ENCODE data around the gene PIGK.

PIGK gene

DNA sequence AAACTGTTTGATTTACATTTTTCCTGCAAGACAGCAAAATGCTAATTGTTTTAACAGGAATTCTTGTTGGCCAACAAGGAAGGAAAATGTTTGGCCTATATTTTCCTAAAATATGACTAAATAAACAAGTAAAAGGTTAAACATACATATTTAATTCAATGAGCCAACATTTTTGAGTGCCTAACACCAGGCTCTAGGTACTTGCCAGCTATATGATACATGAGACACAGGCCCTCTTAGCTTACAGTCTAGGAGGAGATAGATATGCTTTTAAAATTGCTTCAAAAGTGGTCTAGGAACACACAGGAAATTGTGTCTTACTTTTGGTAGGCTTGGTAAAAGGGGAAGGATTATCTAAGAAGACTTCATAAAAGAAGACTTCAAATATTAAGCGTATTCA, 50.9 kb downstream of the PIGK start:
- TF ChIP-seq TEAD4 (IDR thresholded peaks at IDR 0.05) (no peak), CEBPB (IDR thresholded peaks at IDR 0.05) (no peak), FOXM1 (IDR thresholded peaks at IDR 0.05; ENCODE audit: borderline replicate concordance, low read depth) (no peak), TCF12 (IDR thresholded peaks at IDR 0.05; ENCODE audit: low read depth) (no peak), YY1 (IDR thresholded peaks at IDR 0.05; ENCODE audit: low read depth) (no peak), NFIC (IDR thresholded peaks at IDR 0.05) (no peak)
- TF ChIP-seq, protein P1, sequence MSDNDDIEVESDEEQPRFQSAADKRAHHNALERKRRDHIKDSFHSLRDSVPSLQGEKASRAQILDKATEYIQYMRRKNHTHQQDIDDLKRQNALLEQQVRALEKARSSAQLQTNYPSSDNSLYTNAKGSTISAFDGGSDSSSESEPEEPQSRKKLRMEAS (IDR thresholded peaks at IDR 0.05) = no peak

DNA sequence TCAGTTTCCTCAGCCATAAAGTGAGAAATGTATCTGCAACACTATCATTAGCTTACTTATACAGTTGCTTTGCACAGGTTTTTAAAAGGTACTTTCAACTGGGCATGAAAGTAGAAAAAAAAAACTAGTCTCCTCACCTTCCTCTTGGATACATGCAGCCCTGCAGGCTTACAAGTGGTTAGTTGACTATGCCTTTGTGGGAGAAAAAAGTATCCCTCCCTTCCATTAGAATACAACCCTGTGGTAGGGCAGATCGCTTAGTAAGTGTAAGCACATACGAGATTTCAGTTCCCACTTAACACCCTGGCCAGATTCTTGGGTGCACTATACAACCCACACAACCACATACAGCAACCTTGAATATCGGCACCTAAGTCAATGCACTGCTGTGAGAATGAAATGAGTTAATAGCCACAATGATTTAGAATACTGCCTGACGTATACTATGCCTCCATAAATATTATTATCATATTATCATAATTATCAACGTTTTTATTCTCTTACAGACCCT, 54.7 kb downstream of the PIGK start:
- TF ChIP-seq RAD21 (IDR thresholded peaks at IDR 0.05; ENCODE audit: low read depth) (no peak), YY1 (IDR thresholded peaks at IDR 0.05; ENCODE audit: low read depth) (no peak), TCF12 (IDR thresholded peaks at IDR 0.05; ENCODE audit: low read depth) (no peak), TAF1 (IDR thresholded peaks at IDR 0.05; ENCODE audit: low read depth) (no peak), EGR1 (IDR thresholded peaks at IDR 0.05) (no peak), TEAD4 (IDR thresholded peaks at IDR 0.05) (no peak), ZBTB7A (IDR thresholded peaks at IDR 0.05; ENCODE audit: low read depth) (no peak), CREB1 (IDR thresholded peaks at IDR 0.05; ENCODE audit: low read depth) (no peak), CEBPB (IDR thresholded peaks at IDR 0.05) (no peak), NFIC (IDR thresholded peaks at IDR 0.05) (no peak), EP300 (IDR thresholded peaks at IDR 0.05; ENCODE audit: borderline replicate concordance) (no peak), FOXM1 (IDR thresholded peaks at IDR 0.05; ENCODE audit: borderline replicate concordance, low read depth) (no peak)
- TF ChIP-seq, protein P1 (IDR thresholded peaks at IDR 0.05) = no peak
- TF ChIP-seq, protein P2, sequence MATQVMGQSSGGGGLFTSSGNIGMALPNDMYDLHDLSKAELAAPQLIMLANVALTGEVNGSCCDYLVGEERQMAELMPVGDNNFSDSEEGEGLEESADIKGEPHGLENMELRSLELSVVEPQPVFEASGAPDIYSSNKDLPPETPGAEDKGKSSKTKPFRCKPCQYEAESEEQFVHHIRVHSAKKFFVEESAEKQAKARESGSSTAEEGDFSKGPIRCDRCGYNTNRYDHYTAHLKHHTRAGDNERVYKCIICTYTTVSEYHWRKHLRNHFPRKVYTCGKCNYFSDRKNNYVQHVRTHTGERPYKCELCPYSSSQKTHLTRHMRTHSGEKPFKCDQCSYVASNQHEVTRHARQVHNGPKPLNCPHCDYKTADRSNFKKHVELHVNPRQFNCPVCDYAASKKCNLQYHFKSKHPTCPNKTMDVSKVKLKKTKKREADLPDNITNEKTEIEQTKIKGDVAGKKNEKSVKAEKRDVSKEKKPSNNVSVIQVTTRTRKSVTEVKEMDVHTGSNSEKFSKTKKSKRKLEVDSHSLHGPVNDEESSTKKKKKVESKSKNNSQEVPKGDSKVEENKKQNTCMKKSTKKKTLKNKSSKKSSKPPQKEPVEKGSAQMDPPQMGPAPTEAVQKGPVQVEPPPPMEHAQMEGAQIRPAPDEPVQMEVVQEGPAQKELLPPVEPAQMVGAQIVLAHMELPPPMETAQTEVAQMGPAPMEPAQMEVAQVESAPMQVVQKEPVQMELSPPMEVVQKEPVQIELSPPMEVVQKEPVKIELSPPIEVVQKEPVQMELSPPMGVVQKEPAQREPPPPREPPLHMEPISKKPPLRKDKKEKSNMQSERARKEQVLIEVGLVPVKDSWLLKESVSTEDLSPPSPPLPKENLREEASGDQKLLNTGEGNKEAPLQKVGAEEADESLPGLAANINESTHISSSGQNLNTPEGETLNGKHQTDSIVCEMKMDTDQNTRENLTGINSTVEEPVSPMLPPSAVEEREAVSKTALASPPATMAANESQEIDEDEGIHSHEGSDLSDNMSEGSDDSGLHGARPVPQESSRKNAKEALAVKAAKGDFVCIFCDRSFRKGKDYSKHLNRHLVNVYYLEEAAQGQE (IDR thresholded peaks at IDR 0.05; ENCODE audit: low read depth) = no peak
- TF ChIP-seq, protein P3, sequence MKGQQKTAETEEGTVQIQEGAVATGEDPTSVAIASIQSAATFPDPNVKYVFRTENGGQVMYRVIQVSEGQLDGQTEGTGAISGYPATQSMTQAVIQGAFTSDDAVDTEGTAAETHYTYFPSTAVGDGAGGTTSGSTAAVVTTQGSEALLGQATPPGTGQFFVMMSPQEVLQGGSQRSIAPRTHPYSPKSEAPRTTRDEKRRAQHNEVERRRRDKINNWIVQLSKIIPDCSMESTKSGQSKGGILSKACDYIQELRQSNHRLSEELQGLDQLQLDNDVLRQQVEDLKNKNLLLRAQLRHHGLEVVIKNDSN (IDR thresholded peaks at IDR 0.05) = no peak

DNA sequence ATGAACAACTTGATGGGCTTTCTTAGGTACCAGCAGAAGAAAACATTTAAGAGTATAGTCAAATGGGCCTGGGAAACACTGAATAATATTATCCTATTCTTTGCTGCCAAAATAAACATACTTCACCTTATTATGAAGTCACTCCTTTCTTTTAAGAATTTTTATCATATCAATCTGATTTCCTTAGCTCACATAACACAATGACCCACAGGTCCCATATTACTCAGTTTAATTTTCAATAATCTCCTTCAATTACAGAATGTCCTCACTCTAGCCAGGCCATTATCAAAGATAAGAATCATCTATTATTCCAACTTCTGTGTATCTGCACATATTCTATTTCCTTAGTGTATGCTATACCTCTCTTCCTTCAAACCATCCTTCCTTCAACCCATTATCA, 63.0 kb downstream of the PIGK start:
- TF ChIP-seq, protein P1 (IDR thresholded peaks at IDR 0.05) = no peak
- no peak for TF ChIP-seq YY1 (IDR thresholded peaks at IDR 0.05; ENCODE audit: low read depth)
- TF ChIP-seq TCF12 (IDR thresholded peaks at IDR 0.05; ENCODE audit: low read depth) = no peak
- no peak for TF ChIP-seq FOXM1 (IDR thresholded peaks at IDR 0.05; ENCODE audit: borderline replicate concordance, low read depth)
- TF ChIP-seq, protein P2 (IDR thresholded peaks at IDR 0.05; ENCODE audit: low read depth) = no peak
- TF ChIP-seq RAD21 (IDR thresholded peaks at IDR 0.05; ENCODE audit: low read depth) = no peak
- no peak for TF ChIP-seq EGR1 (IDR thresholded peaks at IDR 0.05)
- TF ChIP-seq TAF1 (IDR thresholded peaks at IDR 0.05; ENCODE audit: low read depth) = no peak
- TF ChIP-seq, protein P3 (IDR thresholded peaks at IDR 0.05) = no peak
- no peak for TF ChIP-seq CREB1 (IDR thresholded peaks at IDR 0.05; ENCODE audit: low read depth)
- no peak for TF ChIP-seq EP300 (IDR thresholded peaks at IDR 0.05; ENCODE audit: borderline replicate concordance)
- no peak for TF ChIP-seq ZBTB7A (IDR thresholded peaks at IDR 0.05; ENCODE audit: low read depth)
- TF ChIP-seq CEBPB (IDR thresholded peaks at IDR 0.05) = no peak
- no peak for TF ChIP-seq TEAD4 (IDR thresholded peaks at IDR 0.05)
- no peak for TF ChIP-seq NFIC (IDR thresholded peaks at IDR 0.05)

DNA sequence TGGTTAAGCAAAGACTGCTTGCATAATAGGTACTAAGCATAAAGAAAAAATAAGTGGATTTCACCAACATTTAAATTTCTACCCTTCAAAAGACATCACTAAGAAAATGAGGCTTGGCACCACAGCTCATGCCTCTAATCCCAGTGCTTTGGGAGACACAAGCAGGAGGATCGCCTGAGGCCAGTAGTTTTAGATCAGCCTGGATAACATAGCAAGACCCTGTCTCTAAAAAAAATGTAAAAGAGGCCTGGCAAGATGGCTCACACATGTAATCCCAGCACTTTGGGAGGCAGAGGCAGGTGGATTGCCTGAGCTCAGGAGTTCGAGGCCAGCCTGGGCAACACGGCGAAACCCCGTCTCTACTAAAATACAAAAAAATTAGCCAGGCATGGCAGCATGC, 73.0 kb downstream of the PIGK start:
- TF ChIP-seq FOXM1 (IDR thresholded peaks at IDR 0.05; ENCODE audit: borderline replicate concordance, low read depth) = no peak
- TF ChIP-seq, protein P3 (IDR thresholded peaks at IDR 0.05) = no peak
- TF ChIP-seq, protein P2 (IDR thresholded peaks at IDR 0.05; ENCODE audit: low read depth) = no peak
- TF ChIP-seq YY1 (IDR thresholded peaks at IDR 0.05; ENCODE audit: low read depth) = no peak
- TF ChIP-seq, protein P1 (IDR thresholded peaks at IDR 0.05) = no peak
- no peak for TF ChIP-seq EGR1 (IDR thresholded peaks at IDR 0.05)
- TF ChIP-seq TCF12 (IDR thresholded peaks at IDR 0.05; ENCODE audit: low read depth) = no peak
- no peak for TF ChIP-seq ZBTB7A (IDR thresholded peaks at IDR 0.05; ENCODE audit: low read depth)
- TF ChIP-seq CEBPB (IDR thresholded peaks at IDR 0.05) = no peak
- TF ChIP-seq TEAD4 (IDR thresholded peaks at IDR 0.05) = no peak
- TF ChIP-seq EP300 (IDR thresholded peaks at IDR 0.05; ENCODE audit: borderline replicate concordance) = no peak
- TF ChIP-seq RAD21 (IDR thresholded peaks at IDR 0.05; ENCODE audit: low read depth) = no peak
- no peak for TF ChIP-seq TAF1 (IDR thresholded peaks at IDR 0.05; ENCODE audit: low read depth)
- TF ChIP-seq CREB1 (IDR thresholded peaks at IDR 0.05; ENCODE audit: low read depth) = no peak
- TF ChIP-seq NFIC (IDR thresholded peaks at IDR 0.05) = no peak
